OCI-LY1 (cell line): ENCODE results near the gene GUCA1C.

Experiments used
- CTCF ChIP-seq: fragments of 200-600 bp; sonication (generic), shearing (Covaris generic); IDR thresholded peaks from 2 replicates; pipeline ENCODE4 v1.5.1; 2017; ENCODE audit warnings: mild to moderate bottlenecking, antibody characterized with exemption, low read length, moderate library complexity, mixed read lengths
- EZH2 ChIP-seq: fragments of 200-600 bp; sonication (generic), shearing (Covaris generic); IDR thresholded peaks from 2 replicates; pipeline ENCODE4 v1.8.0; 2017; ENCODE audit warnings: borderline replicate concordance, mixed run types, mild to moderate bottlenecking, antibody characterized with exemption, low read length, moderate library complexity, mixed read lengths

DNA sequence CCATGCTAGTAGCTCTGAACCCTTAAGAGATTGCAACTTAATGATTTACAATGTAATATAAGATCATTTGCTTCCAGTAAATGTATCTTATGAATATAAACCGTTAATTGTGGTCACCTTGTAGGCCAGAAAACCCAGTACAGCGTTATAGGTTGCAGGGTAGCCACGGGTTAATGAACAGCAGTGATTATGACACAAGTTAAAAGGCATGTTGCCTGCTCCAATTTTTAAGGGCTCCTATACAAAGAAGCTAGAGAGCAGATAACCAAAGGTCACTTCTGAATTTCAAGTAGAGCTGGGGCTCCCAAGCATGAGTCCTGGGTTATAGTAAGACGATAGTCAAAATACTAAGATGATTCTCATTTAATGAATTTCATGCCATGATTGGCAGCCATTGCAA lies 13.5 kb downstream of the GUCA1C start:
- TF ChIP-seq CTCF, result no peak
- no peak for TF ChIP-seq EZH2
